Activated CD4-positive, alpha-beta T cell treated with anti-CD3 and anti-CD28 coated beads for 4 hours (primary cell): ENCODE measurements around the gene PHYKPL.

Experiments
- DNase-seq, 2 donors: peaks; one replicate each; pipeline ENCODE4 v3.0.0-alpha.2; 2020

Gene PHYKPL

GRCh38 chr5:178182158-178182876 is 50.3 kb downstream of the PHYKPL start:
- no peak for DNase-seq

- no peak for DNase-seq
Observed at GRCh38 chr5:178180141-178180863, 52.3 kb downstream of the PHYKPL start.

- no peak for DNase-seq
Observed at GRCh38 chr5:178177569-178177968, 55.0 kb downstream of the PHYKPL start.

- DNase-seq, result no peak
Observed at GRCh38 chr5:178176791-178177190, 55.8 kb downstream of the PHYKPL start.

- DNase-seq, result no peak
Observed at GRCh38 chr5:178174456-178174855, 58.1 kb downstream of the PHYKPL start.

- DNase-seq, result no peak
Observed at GRCh38 chr5:178170455-178170854, 62.1 kb downstream of the PHYKPL start.

- no peak for DNase-seq
Observed at GRCh38 chr5:178165581-178165980, 67.0 kb downstream of the PHYKPL start.

- DNase-seq, result peak; percentile 86 to 97
Observed at GRCh38 chr5:178163772-178164735, 68.5 kb downstream of the PHYKPL start.

GRCh38 chr5:178162481-178162880 is 70.1 kb downstream of the PHYKPL start:
- no peak for DNase-seq

GRCh38 chr5:178160176-178160575 is 72.4 kb downstream of the PHYKPL start:
- no peak for DNase-seq
